Measurements from ENCODE around the gene RINL.
A peak's percentile ranks its signal among the peaks of the same experiment; 100 is the strongest.

DNA sequence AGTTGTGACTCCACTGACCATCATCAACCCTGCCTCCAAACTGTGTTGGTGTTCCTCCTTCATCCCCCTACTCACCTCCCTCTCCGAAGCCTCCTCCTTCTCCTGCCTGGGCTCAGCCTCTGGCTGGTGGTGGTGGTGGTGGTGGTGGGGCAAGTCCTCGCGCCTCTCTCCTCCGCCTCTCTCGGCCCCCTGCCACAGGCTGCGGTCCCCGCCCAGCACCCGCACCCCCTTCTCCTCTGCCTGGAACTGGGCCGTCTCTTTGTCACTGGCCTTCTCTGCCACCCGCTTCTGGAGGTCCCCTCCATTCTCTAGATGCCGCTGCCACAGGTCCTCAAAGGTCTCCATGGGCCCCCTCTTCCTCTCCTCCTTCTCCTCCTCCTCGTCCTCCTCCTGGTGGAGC lies 32.4 kb upstream of the RINL start:
- TF ChIP-seq YY1 (IDR thresholded peaks at IDR 0.05; ENCODE audit: low read depth, low read length) (no peak), BCL11A (IDR thresholded peaks at IDR 0.05; ENCODE audit: low read depth in 2 of 2, low read length in 2 of 2) (no peak), MAX (IDR thresholded peaks at IDR 0.05) (no peak), POLR2A (IDR thresholded peaks at IDR 0.05; ENCODE audit: control extremely low read depth in 1 of 2, low read depth in 2 of 2, low read length in 2 of 2) (no peak), EP300 (IDR thresholded peaks at IDR 0.05; ENCODE audit: borderline replicate concordance in 1 of 2, low read depth in 2 of 2, low read length in 2 of 2) (no peak), POLR2AphosphoS5 (IDR thresholded peaks at IDR 0.05; ENCODE audit: low read depth, low read length) (peak; percentile 31; the same call in 1 of the 2 replicates), GABPA (IDR thresholded peaks at IDR 0.05; ENCODE audit: borderline replicate concordance, insufficient read depth, low read length) (no peak), TAF1 (IDR thresholded peaks at IDR 0.05; ENCODE audit: low read depth, low read length) (no peak)
- TF ChIP-seq, protein P1, sequence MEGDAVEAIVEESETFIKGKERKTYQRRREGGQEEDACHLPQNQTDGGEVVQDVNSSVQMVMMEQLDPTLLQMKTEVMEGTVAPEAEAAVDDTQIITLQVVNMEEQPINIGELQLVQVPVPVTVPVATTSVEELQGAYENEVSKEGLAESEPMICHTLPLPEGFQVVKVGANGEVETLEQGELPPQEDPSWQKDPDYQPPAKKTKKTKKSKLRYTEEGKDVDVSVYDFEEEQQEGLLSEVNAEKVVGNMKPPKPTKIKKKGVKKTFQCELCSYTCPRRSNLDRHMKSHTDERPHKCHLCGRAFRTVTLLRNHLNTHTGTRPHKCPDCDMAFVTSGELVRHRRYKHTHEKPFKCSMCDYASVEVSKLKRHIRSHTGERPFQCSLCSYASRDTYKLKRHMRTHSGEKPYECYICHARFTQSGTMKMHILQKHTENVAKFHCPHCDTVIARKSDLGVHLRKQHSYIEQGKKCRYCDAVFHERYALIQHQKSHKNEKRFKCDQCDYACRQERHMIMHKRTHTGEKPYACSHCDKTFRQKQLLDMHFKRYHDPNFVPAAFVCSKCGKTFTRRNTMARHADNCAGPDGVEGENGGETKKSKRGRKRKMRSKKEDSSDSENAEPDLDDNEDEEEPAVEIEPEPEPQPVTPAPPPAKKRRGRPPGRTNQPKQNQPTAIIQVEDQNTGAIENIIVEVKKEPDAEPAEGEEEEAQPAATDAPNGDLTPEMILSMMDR (IDR thresholded peaks at IDR 0.05; ENCODE audit: control extremely low read depth in 1 of 3, insufficient read depth in 1 of 3, low read depth in 1 of 3, low read length in 3 of 3): no peak

Data from H1 (cell line).